ENCODE data around the gene ULBP1.
"Not testable (repeated sequence)": the region's sequence is repeated elsewhere in the genome, so short reads cannot be mapped to it uniquely, and the experiment has no call there.

The ULBP1 gene

DNA sequence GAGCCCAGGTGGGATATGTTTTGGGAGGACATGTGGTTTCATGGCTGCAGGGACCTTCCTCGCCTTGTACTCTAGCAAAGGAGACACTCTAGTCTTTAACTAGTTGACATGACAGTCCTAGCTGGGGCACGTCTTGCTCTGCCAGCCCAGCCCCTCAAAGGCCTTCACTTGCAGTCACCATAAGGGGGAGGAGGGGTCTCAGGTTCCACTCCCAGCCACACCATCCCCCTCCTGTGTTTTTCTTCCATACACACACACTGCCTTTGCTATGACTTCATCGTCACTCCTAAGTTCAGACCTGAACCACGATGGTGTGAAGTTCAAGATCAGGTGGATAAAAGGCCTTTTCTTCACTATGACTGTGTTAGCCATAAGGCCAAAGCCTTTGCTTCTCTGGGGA, 13.5 kb downstream of the ULBP1 start:
- DNase-seq (ENCODE audit: low spot score), result no peak

DNA sequence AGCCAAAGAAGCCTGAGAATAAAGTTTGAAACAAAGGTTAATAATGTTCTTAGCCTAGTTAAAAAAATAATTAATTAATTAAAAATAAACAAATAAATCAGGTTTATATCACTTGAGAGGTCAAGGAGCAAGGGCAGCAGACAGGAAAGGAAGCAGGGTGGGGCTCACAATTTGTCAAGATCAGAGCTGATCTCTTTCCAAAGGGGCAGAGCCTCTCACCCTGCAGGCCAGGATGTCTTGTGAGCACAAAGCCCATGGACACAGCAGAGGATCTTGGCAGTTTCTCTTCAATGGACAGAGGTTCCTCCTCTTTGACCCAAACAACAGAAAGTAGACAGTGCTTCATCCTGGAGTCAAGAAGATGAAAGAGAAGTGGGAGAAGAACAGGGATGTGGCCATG, 14.9 kb downstream of the ULBP1 start:
- no peak for DNase-seq (ENCODE audit: low spot score)

DNA sequence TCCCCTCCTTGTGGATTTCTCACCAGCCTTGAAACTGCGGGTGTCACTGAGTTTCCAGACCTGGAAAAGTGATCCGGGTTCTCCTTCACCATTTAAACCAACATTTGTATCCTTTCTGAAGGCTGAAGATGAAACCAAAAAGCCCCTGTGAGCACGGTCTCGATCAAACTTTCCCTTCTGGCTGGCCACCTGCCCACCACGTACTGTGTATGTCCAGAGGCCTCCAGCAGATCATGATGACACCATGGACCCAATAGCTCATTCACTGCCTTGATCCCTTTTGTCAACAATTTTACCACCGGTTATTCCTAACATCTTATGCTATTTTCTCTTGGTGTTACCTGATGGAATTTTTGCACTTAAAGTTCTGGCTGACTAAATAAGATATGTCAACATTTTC, 15.6 kb downstream of the ULBP1 start:
- no peak for DNase-seq (ENCODE audit: low spot score)

DNA sequence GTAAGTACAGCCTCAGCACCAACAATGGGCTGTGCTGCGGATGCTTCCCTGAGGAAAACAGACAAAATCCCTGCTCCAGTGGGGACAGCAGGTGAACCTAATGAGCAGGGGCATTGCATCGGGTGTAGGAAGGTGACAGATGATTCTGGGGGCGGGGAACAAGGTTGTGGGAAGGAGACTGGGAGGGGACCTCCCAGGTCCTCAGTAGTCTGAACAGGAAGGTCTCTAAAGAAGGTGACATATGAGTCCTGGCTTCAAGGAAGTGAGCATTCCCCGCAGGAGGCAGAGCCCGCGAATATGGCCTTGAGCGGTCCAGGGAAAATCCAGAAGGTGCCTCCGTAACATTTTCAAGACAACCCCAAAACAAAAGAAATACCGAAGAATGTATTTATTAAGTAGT, 19.4 kb downstream of the ULBP1 start:
- no peak for DNase-seq (ENCODE audit: low spot score)

DNA sequence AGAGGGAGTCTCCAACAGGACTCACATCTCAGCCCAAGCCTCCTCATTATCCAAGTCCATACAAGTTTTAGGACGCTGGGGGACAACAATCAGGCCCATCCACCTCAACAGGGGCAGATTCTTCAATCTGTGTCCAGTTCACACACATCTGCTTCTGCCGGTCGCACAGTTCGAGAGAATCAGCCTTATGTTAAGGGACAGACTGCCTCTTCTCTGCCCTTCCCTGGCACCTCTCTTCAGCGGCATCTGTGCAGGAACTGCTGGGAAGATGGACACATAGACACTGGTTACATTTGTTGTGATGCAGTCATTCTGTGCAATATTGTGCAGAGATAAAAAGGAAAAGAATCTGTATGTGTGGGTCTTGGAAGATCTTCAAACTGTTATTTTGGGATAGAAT, 21.0 kb downstream of the ULBP1 start:
- no peak for DNase-seq (ENCODE audit: low spot score)

DNA sequence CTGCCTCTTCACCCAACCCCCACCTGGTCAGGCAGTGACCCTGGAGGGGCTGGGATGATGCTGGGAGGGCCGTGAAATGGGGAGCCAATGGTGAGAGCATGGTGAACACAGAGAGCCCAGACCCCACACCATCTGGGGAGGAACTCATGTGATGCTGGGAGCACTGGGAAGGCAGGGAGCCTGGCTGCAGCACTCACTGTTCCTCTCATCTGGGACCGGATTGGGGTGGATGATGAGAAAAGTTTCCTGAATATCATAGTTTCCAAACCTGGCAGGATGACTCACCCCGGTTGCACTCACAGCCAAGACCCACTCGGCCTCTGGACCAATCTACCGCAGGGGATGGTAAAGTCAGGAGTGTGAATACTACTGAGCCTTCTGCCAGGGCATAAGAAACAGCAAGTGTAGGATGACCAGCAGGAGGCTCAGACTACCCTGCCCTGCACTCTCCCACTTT, 21.8 kb downstream of the ULBP1 start:
- DNase-seq (ENCODE audit: low spot score), result no peak

DNA sequence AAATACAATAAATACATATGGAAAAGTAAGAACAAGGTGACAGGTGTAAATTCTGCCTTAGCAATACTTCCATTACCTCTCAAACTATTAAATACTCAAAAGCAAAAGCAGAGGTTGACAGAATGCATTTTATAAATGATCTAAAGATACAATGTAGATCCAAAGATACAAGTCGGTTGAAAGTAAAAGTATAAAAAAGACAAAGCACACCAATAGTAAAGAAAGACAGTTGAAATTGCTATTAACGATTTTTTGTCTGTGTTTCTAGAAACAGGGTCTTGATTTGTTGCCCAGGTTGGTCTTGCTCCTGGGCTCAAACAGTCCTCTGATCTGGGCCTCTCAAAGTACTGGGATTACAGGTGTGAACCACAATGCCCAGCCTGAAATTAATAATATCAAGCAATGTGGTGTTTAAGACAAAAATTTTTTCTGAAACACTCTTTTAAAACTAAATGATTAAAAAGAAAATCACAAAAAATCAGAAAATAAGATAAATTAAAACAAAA, 23.9 kb downstream of the ULBP1 start:
- no peak for DNase-seq (ENCODE audit: low spot score)

DNA sequence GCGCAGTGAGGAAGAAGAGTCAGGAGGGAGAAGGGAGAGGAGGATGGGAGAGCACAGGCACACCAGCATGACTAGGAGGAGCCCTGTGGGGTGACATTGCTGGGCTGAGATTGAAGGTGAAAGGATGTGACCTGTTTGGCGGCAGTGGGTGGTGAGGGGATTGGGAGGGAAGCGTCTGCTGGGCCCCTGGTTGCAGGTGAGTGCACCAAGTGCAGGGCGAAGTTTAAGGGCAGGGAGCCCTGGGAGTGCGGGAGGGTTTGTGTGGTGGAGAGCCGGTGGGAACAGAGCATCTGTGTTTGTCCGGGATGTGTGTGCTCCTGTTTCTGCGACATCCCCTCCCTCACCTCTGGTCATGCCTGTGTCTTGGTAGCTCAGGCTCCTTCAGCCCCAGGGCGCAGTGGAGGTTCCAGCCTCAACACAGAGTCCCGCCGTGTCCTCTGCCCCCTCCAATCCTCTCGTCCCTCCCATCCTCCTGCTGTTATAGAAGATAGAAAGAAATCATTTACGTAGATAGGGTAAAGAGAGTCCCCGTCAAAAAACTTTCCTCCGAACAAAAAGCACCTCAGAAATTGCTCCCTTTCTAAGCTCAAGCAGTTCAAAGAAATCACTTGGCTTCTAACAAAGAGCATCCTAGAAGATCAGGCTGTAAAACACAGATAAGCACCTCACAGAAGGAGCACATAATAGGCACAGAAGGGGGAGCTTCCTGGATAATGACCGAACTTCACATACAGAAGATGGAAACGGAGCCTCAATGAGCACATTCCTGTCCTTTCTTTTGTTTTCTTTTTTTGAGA, 25.0 kb downstream of the ULBP1 start:
- no peak for DNase-seq (ENCODE audit: low spot score)

DNA sequence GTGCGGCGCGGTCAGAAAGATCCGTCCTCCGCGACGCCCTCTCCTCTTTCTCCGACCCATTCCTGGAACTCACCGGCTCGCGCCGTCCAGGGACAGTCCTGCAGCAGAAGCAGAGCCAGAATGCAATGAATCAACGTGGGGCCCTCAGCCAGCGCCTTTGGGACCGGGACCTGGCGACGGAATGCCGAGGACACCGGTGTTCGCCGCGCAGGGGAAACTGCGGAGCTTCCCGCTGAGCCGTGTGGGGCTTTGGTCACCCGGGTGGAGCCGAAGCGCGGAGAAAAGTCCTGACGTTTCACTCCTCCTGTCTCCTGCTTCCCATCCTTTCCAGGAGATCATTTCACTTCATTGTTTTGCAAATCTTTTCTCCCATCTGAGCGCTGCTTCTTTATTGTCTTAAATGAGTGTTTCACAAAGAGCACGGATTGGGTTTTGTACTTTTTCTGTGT, 26.5 kb downstream of the ULBP1 start:
- no peak for DNase-seq (ENCODE audit: low spot score)

DNA sequence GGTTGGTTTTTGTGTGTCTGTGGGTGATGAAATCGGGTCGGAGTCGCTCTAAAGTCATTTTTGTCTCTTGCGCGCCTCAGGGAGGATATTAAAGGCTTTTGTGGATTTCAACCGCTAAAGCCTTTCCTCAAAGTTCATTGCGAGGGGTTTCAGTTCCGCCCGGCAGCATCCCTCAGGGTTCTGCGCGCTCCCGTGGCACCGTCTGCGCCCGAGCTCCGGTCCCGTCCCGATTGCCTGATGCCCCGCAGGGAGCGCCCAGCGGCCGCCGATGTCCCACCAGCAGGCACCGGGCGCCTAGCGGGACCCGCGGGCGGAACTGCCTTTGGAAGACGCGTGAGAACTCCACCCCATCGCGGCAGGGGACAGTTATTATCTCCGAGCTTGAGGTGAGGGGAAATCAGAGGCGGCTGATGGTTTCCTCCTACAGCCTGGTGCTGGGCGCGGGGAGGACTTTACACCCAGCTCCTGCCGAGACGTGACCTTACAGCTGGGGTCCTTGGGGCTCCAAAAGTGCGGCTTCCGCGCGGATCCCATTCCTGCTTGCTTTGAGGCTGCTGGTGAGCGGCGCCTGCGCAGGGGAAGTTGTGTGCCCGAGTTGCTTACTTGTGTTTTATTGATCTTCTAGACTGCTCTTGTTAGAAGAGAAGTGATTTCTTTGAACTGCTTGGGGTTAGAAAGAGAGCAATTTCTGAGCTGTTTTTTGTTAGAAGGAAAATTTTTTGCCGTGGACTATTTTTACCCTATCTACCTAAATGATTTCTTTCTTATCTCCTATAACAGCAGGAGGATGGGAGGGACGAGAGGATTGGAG, 27.1 kb downstream of the ULBP1 start:
- DNase-seq (ENCODE audit: low spot score), result no peak

DNA sequence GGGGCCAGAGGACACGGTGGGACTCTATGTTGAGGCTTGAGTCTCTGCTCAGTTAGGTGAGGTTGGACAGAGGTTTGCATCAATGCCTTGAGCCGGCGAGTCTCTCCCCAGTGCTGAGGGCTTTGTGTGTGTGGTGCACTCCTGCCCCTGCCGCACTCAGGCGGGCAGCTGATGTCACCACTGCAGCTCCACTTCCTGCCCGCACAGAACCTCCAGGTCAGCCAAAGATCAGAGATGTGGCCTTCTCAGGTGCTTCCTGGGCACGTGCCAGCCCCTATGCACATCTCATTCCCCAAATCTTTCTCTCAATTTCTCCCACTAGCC, 27.7 kb downstream of the ULBP1 start:
- not testable (repeated sequence) for DNase-seq (ENCODE audit: low spot score)

DNA sequence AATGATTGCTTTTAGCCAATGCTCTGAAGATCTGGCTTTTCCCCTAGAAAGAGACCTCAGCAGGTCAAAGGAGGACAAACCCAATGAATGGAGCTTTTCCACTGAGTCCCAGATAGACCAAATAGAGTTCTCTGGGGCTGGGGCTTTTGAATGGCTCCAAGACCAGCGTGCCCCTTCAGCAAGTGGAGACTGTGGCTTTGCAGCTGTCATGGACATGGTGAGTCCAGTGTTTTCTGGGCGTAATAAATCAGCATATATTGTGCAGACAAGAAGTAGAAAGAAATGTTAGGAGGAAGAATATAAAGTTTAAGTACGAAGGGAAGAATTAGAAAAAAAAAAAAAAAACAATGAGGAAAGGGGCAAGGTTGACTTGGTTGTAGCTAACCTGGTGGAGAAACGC, 28.1 kb downstream of the ULBP1 start:
- no peak for DNase-seq (ENCODE audit: low spot score)

DNA sequence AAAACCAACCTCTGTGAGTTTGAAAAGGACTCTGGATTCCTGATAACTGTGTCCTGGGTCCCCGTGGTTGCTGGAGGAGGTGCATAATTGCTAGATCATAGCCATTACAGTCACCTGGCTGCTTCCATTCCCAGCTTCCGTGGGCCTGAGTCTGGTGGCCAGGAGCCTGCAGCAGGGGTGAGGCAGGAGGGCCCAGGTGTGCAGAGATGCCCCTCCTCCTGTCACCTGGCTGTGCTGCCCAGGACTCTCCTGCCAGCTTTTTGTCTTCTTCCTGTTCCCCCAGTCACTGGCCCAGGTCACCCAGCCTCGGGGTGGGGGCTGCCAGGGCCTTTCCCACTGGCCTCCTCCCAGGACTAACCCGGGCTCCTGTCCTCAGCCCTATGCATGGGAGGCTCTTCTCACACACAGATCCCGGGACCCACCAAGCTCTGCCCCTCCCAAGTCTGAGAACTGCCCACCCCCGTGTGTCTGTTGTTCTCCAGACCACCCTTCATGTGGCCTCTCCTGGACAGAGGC, 31.6 kb downstream of the ULBP1 start:
- DNase-seq (ENCODE audit: low spot score), result no peak

DNA sequence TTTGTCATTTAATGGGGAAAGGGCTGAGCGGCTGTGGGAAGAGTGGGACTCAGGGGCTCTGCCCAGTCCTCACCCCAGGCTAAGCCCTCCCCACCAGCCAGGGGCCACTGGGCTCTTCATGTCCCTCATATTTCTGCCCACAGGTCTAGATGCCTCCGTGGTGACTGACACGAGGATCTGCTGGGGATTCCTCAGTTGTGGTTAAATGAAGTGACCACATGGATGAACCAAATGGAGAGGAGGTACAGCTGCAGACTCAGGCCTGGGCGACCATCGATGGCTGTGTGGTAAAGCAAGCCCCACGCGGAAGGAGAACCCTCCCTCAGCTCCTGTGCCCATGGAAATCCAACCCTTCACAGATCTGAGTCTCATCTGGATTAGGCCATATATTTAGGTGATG, 32.2 kb downstream of the ULBP1 start:
- DNase-seq (ENCODE audit: low spot score), result no peak

DNA sequence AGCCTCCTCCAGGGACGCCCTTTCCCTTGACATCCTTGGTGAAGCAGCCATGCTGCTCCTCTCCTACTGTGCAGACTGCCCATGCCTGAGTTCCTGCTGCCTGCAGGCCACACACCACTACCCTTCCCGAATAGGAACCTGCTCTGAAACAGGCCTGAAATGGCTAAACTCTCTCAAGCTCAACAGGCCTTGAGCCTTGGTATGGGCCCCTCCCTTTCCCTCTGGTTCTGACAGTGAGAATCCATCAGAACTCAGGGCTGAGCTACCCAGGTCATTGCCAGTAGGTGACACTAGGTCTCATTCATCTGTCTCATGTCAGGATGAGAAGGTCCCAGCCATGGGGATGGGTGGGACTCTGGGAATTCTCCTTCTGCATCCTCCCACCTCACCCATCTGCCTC, 35.9 kb downstream of the ULBP1 start:
- DNase-seq (ENCODE audit: low spot score), result no peak

DNA sequence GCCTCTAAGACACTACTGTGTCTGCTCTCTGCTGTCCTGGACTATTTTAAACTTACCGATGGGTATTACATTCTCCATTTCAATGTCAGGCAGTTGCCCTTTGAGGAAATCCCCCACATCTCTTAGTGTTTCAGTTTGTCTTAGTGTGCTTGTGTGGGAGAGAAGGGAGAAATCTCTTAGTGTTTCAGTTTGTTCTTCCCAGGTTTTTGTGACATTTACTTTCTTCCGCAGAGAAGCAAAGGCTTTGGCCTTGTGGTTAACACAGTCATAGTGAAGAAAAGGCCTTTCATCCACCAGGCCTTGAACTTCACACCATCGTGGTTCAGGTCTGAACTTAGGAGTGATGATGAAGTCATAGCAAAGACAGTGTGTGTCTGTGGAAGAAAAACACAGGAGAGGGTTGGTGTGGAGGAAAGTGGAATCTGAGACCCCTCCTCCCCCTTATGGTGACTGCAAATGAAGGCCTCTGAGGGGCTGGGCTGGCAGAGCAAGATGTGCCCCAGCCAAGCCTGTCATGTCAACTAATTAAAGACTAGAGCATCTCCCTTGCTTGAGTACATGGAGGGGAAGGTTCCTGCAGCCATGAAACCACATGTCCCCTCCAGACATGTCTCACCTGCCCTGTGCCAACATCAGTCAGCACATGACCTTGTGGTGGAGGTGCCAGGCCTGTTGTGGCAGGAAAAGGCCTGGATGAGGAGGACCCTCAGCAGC, 37.7 kb downstream of the ULBP1 start:
- no peak for DNase-seq (ENCODE audit: low spot score)

DNA sequence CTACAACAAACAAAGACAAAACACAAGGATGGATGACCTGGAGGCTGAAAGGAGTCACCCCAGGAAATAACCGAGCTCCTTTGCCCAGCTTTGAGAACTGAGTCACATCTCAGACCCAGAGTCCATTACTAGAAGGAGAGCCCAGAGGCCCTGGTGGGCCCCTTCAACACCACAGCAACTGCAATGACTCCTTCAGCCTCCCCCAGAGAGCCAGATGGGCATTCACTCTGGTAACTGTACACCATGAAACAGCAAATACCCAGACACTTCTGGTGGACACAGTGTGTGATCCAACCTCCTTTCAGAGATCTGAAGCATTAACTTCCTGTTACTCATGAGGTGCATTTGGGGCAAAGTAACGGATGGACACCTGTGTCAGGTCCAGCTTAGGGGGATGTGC, 39.0 kb downstream of the ULBP1 start:
- no peak for DNase-seq (ENCODE audit: low spot score)

DNA sequence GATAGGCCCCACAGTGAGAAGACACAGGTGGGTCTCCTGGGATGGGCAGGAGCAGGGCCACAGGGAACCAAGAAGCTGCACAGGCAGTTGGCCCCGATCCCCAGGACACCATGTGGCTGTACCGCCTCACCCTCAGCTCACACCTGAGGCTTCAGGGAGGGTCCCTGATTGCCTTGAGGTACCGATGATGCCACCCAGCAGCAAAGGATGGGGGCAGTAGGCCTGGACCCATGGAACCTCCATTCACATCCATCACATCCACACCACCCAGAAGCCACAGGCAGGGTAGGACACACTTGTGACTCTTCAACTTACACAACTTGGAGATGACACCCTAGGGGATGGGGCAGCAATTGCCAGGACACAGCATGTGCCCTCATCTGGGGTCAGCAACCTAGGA, 39.9 kb downstream of the ULBP1 start:
- DNase-seq (ENCODE audit: low spot score), result not testable (repeated sequence)

DNA sequence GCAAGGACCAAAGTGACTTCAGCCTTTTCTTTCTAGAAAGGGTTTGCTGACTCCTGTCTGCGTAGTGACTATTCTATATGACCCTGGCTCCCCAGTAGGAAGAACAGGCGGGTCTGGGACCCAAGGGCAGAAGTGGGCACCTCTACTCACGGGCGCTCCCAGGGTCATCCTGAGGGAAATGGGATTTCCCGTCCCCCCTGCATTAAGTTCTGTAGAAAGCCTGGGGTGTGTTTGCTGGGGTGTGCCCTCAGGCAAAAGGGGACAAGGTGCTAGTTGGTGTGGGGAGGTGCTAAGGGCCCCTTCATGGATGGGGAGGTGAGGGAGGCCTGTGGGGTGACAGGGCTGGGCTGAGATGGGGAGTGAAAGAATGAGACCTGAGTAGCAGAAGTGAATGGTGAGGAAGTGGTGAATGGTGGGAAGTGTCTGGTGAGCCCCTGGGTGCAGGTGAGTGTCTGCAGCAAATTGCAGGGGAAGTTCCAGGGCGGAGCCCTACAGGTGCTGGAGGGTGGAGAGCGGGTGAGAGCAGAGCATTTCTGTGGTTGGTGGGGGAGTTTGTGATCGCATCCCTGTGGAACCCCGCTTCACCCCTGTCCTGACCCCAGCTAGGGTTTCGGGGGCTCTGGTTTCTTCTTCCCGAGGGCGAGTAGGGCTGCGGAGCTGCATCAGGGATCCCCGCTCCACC, 40.5 kb downstream of the ULBP1 start:
- DNase-seq (ENCODE audit: low spot score), result no peak

DNA sequence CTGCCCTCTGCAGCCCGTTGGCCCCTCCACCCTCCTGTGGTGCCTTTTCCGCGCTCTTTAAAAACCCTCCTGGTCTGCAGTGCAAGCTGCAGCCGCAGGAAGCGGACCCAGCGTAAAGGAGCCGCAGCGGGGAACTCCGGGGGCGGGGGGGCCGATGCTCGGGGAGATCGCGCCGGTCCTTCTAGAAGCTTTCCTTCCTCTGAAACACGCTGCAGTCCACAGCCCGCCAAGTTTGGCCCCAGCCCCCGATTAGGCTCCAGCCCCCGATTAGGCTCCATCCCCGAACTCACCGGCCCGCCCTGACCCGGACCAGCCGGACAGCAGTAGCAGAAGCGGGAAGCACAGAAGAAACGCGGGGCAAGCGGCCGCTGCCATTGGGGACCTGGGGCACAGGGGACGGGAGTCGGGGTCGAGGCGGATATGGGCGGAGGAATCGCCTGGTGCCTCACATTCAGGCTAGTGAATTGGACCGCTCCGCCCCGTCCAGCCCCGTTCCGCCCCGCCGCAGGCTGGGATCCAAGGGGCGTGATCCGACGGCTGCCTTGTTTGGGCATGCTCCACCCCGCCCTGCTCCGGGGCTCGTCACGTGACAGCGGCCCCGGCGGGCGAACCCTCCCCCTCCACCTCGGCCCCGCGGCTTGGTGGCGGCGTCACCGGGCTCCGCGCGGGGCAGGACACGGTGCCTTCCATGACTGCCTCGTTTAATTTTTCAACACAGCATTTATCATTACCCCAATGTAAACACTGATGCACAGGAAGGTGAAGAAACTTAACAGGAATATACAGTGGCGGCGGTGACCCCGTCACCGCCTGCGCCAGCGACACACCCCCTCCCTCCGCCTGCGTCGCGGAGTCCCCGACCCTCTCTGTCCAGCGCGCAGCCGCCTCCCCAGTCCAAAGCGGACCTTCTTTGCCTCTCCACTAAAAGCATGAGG, 41.3 kb downstream of the ULBP1 start:
- DNase-seq (ENCODE audit: low spot score), result peak; percentile 93
